NCI-H460 (cell line): ENCODE results near the gene PPP2R2D. TPM values are rescaled to one million over a fixed set of nuclear protein-coding genes. Genes with fewer than 3 reads are reported as not detected.

ENCODE experiments used
- total RNA-seq: library from RNA; depleted of rRNA; stranded (reverse); fragments of >200 nt; shearing (Covaris generic); gene quantifications from 2 replicates; pipeline ENCODE4 v1.2.3, GENCODE V29; 2014; rRNA removed

PPP2R2D gene
- total RNA-seq, 1 experiment from 2014 or later: 38.4 TPM

Other genes starting within 250 kb of the PPP2R2D start
- gene BNIP3, start 80.9 kb downstream of the PPP2R2D start, total RNA-seq: 219 and 282 TPM in 2 replicates
- gene JAKMIP3, start 164.9 kb downstream of the PPP2R2D start, total RNA-seq: 2.0 TPM in 2 replicates